Kidney capillary endothelial cell (primary cell): ENCODE data around the gene ARHGAP26.

ENCODE experiments used
- DNase-seq: peaks from one replicate; pipeline ENCODE4 v3.0.0-alpha.2; 2018; ENCODE audit warnings: low spot score

Gene ARHGAP26

DNA sequence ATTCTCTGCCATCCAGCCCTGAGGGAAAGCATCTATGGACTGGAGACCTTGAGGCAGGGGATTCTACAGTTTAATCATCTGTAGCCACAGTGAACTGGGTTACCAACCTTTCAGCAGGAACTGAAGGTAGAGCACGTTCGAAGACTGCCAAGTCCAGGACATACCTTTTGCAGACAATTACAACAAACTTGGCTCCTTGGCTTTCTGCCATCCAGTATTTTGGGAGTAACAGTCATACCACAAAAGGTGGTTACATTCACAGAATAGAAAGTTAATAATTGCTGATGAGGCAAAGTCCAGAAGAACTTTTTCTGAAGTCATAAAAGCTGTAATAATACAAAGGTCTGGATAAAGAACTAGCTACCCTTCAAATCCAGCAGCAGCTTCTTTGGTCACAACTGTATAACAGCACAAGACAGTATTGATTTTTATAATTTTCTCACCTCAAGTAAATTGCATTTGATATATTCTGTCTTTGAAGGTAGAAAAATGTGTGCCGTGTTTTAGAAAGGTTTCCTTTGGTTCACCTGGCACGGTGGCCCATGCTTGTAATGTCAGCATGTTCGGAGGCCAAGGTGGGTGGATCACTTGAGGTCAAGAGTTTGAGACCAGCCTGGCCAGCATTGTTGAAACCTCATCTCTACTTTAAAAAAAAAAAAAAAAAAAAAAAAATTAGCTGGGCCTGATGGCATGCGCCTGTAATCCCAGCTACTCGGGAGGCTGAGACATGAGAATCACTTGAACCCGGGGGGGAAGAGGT lies 396.7 kb downstream of the ARHGAP26 start:
- DNase-seq: no peak

DNA sequence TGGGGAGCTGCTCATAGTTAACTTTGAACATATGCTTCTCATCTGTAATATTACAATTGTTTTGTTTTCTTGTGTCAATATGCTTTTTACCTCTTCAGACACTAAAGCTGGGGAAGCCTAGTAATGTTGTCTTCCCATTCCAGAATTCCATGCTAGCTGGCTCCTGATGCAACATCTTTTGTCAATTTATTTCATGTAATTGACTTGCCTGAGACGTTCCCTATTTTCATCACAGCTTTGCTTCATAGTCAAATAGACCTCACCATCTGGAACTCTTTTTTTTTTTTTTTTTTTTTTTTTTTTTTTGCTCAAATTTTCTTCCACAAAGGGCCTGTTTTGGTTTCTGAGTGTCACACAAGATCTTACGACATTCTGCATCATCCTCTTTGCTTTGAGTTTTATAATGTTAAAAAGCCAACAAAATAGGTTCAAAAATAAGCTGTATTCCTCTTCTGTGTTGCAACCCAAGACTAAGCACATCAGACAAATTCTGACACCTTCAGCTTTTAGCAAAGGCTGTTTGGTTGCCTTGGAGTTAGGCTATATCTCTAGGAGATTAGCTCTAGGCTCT lies 398.1 kb downstream of the ARHGAP26 start:
- no peak for DNase-seq

DNA sequence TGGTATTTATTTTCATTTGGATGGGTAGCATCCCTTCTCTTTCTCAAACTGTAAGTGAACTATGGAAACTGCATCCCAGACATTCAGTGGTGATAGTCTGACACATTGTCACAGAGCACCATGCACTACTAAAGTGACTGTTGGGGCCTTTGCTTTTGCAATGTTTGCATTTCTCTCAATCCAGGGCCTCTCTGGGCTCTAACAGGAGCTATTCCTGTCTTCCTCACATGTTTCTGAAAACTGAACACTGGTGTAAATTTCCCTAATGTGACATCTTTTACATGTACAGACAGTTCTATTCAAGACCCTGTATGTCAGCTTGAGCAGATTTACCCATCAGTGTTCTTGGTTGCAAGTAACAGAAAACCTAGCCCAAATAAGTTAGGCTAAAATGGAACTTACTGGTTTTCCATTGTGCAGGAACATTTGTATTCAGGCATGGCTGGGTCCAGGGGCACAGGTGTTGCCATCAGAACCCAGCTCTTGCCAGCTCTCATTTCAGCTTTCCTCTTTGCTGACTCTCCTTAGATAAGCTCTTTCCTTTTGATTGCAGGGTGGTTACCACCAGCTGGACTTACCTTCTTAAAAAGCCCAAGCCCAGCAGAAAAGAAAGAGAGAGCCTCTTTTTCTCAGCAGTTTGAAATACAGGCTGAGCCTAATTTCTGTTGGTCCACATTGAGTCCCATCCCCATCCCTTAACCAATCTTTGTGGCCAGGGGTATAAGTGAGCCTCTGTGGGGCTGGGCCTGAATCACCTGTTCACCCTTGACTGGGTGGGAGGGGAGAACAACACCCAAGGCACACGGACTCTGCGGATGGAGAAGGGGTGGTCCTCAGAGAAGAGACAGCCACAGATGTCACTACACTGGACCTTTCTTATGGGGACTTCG lies 399.0 kb downstream of the ARHGAP26 start:
- DNase-seq: no peak

DNA sequence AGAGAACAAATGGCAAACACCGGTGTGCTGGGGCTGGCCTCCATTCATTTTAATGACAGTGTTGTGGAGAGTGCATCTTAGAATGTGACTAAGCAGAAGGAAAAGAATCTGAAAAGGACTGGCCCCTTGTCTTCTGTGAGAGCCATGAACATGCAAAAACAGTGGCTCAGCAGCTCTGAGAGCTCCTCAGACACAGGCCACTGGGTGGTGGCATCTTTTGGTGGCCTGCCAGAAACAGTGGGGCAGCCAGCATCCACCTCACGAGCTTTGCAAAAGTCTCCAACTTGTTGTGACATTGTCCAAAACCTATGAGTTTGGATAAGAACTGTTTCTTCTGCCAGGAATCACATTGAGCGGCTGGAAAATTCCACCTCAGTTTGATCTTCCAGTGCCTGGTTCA lies 399.9 kb downstream of the ARHGAP26 start:
- no peak for DNase-seq

DNA sequence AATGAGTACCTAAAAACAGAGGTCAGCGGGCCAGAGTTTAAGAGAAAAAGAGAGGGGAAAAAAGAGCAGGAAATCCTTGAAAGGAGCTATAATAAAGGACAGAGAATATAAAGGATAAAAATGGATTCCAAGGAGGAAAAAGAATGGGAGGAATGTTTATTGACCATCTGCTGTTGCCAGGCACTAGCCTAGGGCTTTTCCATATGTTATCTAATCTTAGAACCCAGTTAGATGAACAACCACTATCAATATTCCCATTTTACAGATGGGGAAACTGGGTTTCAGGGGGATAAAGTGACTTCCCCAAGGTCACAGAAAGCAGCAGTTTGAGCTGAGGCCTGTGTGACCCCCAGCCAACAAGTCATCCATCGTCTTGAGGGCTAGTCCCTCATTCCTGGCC lies 400.8 kb downstream of the ARHGAP26 start:
- DNase-seq: no peak

DNA sequence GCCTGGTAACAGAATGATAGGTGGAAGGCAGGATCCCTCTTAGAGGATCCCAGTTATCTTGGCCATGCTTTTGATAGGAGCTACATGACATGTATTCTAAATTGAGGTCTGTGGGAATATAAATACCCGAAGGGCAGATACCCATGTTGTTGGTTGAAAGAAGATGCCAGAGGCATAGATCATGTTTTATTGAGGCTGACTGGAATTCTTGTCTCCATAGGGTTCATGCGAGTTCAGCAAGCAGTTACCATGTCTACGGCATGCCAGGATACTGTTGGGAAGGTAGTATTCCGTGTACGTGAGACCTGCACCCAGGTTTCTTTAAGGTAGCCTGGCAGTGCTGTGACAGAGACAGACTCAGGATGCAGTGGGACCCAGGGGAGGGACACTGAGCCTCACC lies 402.6 kb downstream of the ARHGAP26 start:
- DNase-seq: no peak

DNA sequence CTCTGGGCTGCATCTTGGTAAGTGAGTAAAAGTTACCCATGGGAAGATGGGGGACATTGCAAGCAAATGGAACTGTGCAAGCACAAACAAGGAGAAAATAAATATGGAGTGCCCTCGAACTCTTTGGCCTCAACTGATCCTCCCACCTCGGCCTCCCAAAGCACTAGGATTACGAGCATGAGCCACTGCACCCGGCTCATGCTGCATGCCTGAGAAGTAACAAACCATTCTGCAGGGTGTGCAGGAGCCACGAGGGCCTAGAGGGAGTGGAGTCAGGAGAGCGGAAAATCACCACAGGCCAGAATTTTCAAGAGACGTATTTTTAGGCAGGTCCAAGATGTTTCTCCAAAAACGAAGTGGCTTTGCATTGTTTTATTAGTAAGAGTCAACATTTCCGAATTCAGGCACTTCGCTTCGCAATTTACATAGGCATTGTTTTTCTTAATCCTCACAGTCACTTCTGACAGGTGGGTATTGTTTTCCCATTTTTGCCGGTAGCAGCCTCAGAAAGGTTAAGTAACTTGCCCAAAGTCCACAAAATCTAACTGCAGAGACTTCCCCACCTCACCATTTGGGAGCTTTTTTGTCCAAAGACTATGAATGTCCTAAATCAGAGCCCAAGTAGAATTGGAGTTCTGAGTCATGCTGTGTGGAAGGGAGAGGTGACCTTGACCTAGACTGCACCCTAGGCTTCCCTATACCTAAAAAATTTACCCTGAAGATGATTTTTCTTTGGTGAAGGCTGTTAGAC lies 403.1 kb downstream of the ARHGAP26 start:
- DNase-seq: no peak

DNA sequence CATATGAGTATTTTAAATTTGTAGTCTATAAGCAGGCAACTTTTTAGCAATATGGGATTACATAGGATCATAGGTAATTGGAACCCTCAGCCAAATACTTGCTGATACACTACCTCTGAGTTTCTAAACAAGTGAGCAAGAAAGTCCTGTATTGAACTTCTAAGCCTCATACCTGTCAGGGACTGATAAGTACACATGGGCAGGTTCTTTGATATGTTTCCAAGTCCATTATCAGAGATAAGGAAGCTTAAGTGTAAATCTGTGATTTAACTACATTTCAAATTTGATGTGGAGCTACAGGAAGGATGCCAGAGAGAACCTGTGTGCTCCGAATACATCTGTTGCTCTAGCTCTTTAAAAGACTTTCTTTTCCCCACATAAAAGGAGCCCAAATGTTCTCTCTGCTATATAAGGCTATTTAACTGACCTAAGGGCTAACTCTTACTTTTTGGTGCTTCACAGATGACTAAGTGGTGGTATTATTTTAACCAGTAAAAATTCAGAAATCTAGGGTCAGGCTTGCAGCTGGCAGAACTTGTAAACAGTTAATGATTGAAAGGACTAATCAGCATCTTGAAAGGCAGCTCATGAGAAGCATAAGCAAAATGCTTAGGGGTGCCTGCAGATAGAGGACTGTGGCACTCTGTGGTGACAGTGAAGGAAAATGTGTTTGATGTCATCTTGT lies 404.7 kb downstream of the ARHGAP26 start:
- no peak for DNase-seq

DNA sequence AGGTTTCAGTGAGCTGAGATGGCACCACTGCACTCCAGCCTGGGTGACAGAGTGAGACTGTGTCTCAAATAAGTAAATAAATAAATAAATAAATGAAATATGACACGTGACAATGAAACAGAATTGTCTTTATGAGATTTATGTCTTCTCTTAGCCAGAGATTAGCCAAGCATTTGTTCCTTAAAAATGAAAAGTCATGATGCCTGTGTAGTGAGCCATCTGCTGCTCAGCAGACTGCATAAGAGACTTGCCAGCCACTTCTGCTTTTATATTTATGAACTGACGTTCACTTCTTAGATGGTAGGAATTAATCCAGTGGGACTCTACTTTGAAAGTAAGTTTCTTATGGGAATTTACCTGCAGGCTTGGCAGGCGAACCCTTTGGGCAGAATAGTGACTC lies 405.9 kb downstream of the ARHGAP26 start:
- no peak for DNase-seq

DNA sequence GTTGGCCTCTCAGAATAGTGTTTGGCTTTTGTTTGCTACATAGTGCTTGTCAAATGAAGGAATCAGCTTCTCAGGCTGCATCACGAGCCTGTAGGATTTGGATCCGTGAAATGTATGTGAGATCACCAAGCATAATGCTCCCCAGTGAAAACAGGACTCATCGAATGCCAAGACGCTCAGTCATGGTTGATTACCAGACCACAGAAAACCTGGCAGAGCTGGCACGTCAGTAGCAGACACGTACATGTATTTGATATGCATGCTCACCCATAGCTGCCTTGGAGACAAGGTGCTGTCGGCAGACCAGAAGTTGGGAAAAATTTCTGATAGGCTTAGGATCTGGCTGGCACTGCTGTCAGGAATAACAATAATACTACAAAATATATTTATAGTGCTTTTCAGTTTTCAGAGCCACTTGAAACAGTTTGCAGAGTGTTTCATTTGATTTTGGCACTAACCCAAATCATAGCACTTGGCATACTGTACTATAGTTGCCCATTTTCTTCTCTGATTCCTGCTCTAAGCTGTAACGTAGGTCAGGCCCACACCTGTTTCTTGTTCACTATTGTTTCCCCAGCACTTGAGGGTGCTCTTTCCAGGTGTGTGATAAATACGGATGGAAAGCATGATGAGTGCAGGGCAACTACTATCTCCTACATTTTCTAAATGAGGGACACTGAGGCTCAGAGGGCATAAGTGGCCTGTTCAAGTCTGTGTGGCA lies 407.2 kb downstream of the ARHGAP26 start:
- no peak for DNase-seq

DNA sequence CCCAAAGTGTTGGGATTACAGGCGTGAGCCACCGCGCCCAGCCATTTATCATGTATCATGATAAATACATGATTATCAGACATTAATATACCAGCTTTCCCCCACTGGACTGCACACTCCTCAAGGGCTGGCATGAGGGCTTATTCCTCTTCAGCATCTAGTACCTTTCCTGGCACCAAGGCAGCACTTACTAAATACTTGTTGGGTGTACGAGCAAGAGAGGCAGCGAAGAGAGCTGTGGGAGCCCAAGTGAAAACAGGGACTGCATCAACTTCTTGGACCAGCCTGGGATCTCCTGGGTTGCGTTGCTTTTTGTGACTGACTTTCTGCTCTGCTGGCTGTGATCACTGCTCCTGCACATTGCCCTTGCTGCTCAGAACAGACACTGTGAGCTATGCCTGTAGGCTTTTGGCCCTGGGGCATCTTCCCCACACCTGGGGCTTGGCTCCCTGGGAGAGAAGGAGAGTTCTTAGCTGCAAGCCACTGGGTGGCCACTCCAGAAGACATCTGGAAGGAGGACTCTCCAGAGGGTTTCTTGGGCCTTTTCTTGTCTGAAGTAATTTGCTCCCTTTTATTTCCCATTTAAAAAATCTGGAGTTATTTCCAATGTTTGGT lies 409.1 kb downstream of the ARHGAP26 start:
- no peak for DNase-seq

DNA sequence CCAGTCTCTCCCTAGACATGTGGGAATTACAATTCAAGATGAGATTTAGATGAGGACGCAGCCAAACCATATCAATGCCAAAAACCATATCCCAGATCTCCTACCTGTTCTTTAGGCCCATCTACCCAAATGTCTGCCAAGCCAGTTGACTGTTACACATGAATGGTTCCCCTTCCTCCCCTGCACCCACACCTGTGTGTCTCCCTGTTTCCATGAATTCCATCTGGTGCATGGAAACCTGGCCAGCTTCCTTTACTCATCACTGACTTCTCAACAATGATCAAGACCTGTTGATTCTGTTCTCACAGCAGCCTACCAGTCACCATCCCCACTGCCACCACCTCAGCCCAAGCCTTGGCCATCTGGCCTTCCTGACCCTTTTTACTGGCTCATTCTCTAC lies 410.6 kb downstream of the ARHGAP26 start:
- DNase-seq: no peak

DNA sequence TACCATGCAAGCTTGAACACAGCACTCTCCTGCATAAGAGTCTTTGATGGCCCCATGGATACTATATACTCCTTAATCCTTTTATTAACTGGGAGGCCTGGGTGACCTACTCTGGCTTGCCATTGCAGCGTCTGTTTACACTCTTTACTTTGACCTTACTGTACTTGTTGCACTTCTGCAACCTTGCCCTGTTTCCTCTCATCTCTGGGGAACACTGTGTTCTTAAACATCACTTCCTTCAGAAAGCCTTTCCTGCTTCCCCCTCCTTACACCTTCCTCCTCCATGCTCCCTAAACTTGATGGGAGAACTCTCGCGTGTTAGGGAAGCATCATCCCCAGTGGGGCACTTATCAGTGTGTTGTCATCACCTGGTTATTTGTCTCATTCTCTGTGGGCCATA lies 411.0 kb downstream of the ARHGAP26 start:
- no peak for DNase-seq

DNA sequence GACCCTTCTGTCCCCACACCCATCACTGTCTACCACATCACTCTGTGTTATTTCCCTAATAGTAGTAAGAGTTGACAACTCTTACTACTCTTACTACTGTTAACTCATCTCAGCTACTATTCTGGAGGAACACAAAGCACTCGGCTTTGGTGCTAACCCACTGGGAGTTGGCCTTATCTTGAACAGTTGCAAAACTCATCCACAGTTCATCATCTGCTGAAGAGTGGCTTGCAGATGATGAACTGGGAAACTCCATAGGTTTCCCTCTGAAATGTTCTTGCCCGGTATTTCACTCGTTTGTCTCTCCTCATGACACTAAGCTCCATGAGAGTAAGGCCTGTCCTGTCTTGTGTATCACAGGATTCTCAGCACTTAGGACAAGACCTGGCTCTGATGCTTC lies 411.9 kb downstream of the ARHGAP26 start:
- no peak for DNase-seq

DNA sequence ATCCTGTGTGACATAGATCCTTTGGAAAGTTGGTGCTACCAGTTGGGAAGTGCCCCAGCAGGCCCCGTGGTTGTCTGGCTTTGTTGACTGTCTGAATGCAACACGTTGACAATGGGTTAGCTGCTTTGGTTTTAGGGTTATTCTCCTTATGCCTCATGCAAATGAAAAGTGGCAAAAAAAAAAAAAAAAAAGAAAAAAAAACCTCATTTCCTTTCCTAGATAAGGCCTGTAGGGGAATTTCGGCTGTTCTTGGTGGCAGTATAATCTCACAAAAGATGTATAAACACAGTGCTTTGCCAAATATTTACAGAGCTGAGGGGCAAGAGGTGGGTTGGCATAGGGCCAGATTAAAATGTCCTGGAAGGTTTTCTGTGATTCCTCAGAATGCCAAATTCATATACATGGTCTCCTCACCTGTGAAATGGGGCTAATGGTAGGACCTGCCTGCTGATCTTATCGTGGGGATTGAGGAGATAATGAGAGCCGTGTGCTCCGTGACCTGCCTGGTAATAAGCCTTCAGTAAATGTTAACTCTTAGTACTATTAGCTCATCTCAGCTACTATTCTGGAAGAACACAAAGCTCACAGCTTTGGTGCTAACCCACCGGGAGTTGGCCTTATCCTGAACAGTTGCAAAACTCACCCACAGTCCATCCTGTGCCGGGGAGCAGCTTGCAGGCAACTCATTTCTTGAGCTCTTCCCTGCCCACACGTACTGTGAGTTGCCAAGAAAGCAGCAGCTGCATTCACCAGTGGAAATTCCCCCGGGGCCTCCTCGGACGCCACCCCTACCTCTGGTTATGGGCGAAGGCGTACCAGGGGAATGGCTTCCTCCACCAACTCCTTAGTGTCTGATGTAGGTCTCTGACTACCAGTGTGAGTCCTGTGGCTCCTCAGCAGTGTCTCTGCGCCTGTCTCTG lies 413.0 kb downstream of the ARHGAP26 start:
- no peak for DNase-seq

DNA sequence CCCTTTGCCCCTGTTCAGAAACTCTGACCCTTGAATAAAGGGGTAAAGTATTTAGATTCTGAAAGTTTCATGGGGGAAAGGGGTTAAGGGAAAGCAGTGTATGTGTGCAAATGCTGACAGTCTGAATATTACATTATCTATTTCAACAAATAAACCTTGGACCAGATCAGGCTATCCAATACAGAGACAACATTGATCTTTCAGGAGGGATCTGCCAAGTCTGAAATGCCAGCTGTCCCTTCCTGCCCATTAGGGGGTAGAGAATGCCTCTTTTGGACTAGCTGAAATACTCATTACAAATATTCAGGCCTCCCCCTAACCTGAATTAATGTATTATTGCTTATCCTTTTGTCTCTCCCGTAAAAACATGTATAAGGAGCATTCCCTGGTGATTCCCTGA lies 413.8 kb downstream of the ARHGAP26 start:
- no peak for DNase-seq

DNA sequence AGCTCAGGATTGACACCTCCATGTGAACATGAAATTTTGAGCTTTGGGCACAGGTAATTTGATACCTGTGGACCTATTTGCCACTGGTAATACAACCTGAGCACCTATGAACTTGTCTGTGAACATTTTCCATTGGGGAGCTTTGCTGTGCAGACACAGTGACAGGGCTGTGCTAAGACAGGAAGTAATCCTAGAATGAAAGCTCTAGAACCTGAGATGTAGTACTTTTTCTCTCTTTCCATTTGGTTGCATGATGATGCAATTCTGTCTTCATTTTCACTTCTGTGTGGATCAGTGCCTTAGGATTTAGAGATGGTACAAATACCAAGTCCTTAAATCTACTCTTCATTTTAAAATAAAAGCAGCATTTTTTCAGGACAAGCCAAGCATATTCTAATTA lies 416.4 kb downstream of the ARHGAP26 start:
- no peak for DNase-seq

DNA sequence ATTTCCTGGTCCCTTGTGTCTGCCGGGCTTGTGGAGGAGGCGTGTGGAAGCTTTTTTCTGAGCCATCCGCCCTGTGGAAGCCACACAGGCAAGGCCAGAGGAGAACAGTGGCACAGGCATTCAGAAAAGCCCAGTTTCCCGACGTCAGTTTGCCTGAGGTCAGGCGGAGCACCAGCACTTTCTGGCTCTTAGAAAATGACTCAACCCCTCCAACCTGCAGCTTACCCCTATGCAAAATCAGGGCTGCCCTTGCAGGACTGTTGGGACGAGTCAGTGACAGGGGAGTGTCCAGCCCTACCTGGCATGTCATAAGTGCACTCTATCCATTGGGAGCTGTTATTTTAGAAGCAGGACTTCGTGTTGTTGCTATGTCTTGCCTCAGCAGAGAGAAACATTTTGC lies 417.3 kb downstream of the ARHGAP26 start:
- DNase-seq: no peak

DNA sequence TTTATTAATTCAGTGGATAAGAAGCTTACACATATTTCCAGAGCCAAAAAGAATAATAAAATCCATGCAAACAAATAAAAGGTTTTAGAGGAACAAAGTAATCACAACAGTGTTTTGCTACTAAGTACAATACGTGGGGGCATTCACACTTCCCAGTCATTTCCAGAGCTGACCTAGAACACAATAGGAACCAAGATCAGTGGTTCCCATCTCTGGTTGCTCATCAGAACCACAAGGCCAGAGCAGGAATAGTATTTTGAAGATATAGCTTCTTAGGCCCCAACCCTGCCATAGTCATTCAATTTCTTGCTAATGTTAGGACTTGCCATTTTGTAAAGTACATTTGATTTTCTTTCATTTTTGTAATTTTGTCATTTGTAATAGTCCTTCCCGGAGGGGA lies 417.9 kb downstream of the ARHGAP26 start:
- DNase-seq: no peak

DNA sequence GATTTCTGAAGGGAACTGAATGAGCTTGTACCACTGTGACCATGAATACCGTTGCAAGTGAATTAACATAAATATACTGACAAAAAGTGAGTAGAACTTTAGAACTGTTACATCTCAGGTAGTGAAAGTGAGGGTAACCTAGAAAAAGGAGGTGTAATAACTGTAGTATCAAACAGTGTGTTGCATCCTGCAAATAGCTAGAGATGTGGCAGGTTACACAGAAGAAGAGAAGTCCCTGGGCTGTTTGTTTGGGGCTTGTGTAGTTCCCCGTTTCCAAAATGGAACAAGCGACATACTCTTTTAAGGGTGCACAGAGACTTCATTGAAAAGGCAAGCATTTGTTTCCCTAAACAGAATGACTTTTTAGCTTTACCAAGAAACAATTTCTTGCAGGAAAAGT lies 418.5 kb downstream of the ARHGAP26 start:
- DNase-seq: no peak
